ENCODE measurements around the gene PTGIS.
"Not testable (repeated sequence)": the region's sequence is repeated elsewhere in the genome, so short reads cannot be mapped to it uniquely, and the experiment has no call there.

PTGIS gene

GRCh38 chr20:49579195-49579594 lies 11.3 kb upstream of the PTGIS start:
- DNase-seq, result no peak

GRCh38 chr20:49578436-49578835 lies 10.5 kb upstream of the PTGIS start:
- DNase-seq, result no peak

GRCh38 chr20:49575551-49576060 lies 7.7 kb upstream of the PTGIS start:
- no peak for DNase-seq

- no peak for DNase-seq
These were observed 6.0 kb upstream of the PTGIS start for GRCh38 chr20:49573900-49574416.

- no peak for DNase-seq
These were observed 4.9 kb upstream of the PTGIS start for GRCh38 chr20:49572857-49573256.

- no peak for DNase-seq
These were observed 3.6 kb upstream of the PTGIS start for GRCh38 chr20:49571553-49571835.

GRCh38 chr20:49570828-49571552 lies 3.1 kb upstream of the PTGIS start:
- DNase-seq, result no peak

- no peak for DNase-seq
These were observed 2.4 kb upstream of the PTGIS start for GRCh38 chr20:49570161-49570827.

GRCh38 chr20:49569411-49570115 lies 1.6 kb upstream of the PTGIS start:
- DNase-seq, result no peak

GRCh38 chr20:49568278-49569151 lies 578 bp upstream of the PTGIS start:
- no peak for DNase-seq

- no peak for DNase-seq
These were observed 1.3 kb downstream of the PTGIS start for GRCh38 chr20:49566401-49567364.

- DNase-seq, result not testable (repeated sequence)
These were observed 2.9 kb downstream of the PTGIS start for GRCh38 chr20:49564991-49565390.

- DNase-seq, result no peak
These were observed 4.6 kb downstream of the PTGIS start for GRCh38 chr20:49563015-49563980.

- DNase-seq, result no peak
These were observed 5.5 kb downstream of the PTGIS start for GRCh38 chr20:49562311-49563014.

- DNase-seq, result no peak
These were observed 6.1 kb downstream of the PTGIS start for GRCh38 chr20:49561806-49562205.

GRCh38 chr20:49561256-49561655 lies 6.7 kb downstream of the PTGIS start:
- DNase-seq, result no peak

- DNase-seq, result no peak
These were observed 7.3 kb downstream of the PTGIS start for GRCh38 chr20:49560646-49561045.

- DNase-seq, result no peak
These were observed 7.8 kb downstream of the PTGIS start for GRCh38 chr20:49560186-49560585.

GRCh38 chr20:49559411-49560081 lies 8.4 kb downstream of the PTGIS start:
- DNase-seq, result no peak
